ENCODE results near the gene THADA.

THADA gene

GRCh38 chr2:43323857-43324256 lies 272.0 kb downstream of the THADA start:
- no peak for DNase-seq (ENCODE audit: insufficient read length, low spot score)
- TF ChIP-seq, protein P1, sequence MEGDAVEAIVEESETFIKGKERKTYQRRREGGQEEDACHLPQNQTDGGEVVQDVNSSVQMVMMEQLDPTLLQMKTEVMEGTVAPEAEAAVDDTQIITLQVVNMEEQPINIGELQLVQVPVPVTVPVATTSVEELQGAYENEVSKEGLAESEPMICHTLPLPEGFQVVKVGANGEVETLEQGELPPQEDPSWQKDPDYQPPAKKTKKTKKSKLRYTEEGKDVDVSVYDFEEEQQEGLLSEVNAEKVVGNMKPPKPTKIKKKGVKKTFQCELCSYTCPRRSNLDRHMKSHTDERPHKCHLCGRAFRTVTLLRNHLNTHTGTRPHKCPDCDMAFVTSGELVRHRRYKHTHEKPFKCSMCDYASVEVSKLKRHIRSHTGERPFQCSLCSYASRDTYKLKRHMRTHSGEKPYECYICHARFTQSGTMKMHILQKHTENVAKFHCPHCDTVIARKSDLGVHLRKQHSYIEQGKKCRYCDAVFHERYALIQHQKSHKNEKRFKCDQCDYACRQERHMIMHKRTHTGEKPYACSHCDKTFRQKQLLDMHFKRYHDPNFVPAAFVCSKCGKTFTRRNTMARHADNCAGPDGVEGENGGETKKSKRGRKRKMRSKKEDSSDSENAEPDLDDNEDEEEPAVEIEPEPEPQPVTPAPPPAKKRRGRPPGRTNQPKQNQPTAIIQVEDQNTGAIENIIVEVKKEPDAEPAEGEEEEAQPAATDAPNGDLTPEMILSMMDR (IDR thresholded peaks at IDR 0.05; ENCODE audit: insufficient read depth, missing control alignments) = no peak
- FAIRE-seq = no peak

DNA sequence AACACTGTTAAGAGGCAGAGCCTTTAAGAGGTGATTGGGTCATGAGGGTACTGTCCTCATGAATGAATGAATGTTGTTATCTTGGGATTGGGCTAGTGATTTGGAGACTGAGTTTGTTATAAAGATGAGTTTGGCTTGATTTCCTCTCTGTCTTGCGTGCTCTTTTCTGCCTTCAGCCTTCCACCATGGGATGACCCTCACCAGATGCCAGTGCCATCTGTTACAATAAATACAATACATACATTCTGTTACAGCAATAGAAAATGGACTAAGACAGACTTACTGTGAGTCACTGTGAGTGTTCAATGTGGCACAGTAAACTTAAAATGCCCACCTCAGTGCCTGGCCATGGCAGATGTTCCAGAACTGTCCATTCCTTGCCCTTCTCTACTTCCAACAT lies 274.4 kb downstream of the THADA start:
- no peak for FAIRE-seq
- no peak for DNase-seq (ENCODE audit: insufficient read length, low spot score)
- TF ChIP-seq, protein P1 (IDR thresholded peaks at IDR 0.05; ENCODE audit: insufficient read depth, missing control alignments) = no peak

GRCh38 chr2:43319541-43319940 lies 276.3 kb downstream of the THADA start:
- TF ChIP-seq, protein P1 (IDR thresholded peaks at IDR 0.05; ENCODE audit: insufficient read depth, missing control alignments) = no peak
- DNase-seq (ENCODE audit: insufficient read length, low spot score) = no peak
- FAIRE-seq = no peak

GRCh38 chr2:43318791-43319190 lies 277.0 kb downstream of the THADA start:
- DNase-seq (ENCODE audit: insufficient read length, low spot score) (no peak), FAIRE-seq (no peak)
- TF ChIP-seq, protein P1 (IDR thresholded peaks at IDR 0.05; ENCODE audit: insufficient read depth, missing control alignments) = no peak

DNA sequence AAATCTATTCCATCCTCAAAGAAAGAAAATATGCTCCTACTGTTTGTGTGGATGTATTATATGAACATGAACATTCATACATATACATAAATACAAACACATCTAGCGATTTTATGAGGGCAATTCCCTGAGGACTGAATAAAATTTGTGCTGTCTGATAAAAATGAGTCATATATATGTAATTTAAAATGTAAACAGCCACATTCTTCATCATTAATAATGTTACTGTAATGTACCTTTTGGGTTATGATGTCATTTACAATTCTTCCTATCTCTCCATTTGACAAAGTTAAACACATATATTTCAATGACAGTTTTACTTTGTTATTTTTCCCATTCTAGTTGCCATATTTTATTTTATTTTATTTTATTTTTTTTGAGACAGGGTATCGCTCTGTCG lies 278.2 kb downstream of the THADA start:
- TF ChIP-seq, protein P1 (IDR thresholded peaks at IDR 0.05; ENCODE audit: insufficient read depth, missing control alignments) = no peak
- DNase-seq (ENCODE audit: insufficient read length, low spot score) (no peak), FAIRE-seq (no peak)

GRCh38 chr2:43317194-43317593 lies 278.6 kb downstream of the THADA start:
- DNase-seq (ENCODE audit: insufficient read length, low spot score) (no peak), FAIRE-seq (no peak)
- TF ChIP-seq, protein P1 (IDR thresholded peaks at IDR 0.05; ENCODE audit: insufficient read depth, missing control alignments) = no peak

- TF ChIP-seq, protein P1 (IDR thresholded peaks at IDR 0.05; ENCODE audit: insufficient read depth, missing control alignments) = no peak
- DNase-seq (ENCODE audit: insufficient read length, low spot score) (no peak), FAIRE-seq (no peak)
Observed at GRCh38 chr2:43315482-43315881, 280.4 kb downstream of the THADA start.

All from D721Med (cell line).